Measurements from ENCODE around the gene ATAD1. TPM values are rescaled to one million over a fixed set of nuclear protein-coding genes. Genes with fewer than 3 reads are reported as not detected.
"Not testable (repeated sequence)": the region's sequence is repeated elsewhere in the genome, so short reads cannot be mapped to it uniquely, and the experiment has no call there.

The ATAD1 gene
- total RNA-seq, 1 donor from 2014 or later, result 49.9 TPM

DNA sequence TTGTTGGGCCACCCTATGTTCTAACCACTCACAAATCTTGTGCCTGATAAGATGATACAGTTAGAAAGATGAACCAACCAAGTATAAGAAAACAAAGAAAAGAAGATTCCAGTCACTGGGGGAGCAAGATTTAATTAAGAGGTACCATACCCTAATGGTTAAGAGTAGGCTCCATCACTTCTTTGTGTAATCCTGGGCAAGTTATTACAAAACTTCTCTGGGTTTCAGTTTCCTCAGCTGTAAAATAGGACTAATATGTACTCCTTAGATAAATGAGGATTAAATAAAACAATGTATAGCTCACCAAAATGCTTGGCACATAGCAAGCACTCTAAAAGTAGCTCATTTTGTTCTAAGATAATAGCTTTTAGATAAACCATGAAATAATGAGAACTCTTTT is 58.5 kb downstream of the ATAD1 start:
- no peak for DNase-seq (ENCODE audit: low spot score)

DNA sequence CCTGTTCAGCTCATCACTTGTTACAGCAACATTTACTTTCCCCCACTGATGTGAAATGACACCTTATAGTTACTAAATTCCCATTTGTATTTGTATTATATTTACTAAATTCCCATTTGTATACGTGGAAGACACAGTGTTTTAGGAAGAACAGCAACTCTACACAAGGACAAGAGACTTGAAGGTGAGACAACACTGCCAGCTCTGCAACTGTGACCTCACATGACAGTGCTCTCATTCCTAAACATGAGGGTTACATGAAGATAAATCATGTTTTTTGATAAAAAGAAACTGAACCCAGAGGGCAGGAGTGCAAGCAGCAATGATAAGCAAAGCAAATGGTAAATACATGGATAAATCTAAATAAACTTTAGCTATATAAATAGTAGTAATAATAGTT is 60.3 kb downstream of the ATAD1 start:
- no peak for DNase-seq (ENCODE audit: low spot score)

DNA sequence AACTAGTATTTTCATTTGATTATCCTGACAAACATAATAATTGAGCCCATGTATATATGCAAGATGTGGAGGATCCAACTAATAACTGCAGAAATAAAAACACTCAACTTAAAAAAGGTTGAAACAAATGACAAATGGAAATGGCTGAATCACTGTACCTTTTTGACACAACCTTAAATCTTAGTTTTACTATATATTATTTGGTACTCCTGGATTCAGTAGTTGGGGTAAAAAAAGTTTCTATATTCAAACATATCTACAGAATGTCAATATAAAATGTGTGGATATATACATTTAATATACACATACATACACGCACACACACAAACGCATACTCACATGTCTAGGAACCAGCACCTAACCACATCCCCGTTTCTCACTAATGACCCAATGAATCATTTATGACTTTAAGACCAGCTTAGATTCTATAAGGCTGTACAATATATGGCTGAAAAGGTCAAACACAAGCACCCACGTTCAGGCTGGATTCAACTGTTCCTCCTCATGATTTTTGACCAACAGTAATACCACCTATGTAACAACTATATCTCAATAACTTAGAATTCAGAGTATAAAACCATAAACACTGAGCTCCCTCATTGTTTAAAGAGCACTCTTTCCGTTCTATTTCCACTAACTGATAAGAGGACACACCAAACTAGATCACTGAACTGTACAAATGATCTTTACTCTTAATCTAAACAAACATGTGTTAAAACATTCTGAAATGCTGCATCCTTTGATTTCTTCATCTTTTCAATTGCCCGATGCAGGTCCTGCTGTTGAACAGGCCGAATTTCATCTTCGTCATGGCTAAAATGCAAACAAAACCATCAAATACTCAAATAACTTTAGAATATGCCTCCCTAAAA is 63.8 kb downstream of the ATAD1 start:
- no peak for DNase-seq (ENCODE audit: low spot score)

- DNase-seq (ENCODE audit: low spot score), result no peak
These were observed 65.5 kb downstream of the ATAD1 start for GRCh38 chr10:87752566-87752965.

DNA sequence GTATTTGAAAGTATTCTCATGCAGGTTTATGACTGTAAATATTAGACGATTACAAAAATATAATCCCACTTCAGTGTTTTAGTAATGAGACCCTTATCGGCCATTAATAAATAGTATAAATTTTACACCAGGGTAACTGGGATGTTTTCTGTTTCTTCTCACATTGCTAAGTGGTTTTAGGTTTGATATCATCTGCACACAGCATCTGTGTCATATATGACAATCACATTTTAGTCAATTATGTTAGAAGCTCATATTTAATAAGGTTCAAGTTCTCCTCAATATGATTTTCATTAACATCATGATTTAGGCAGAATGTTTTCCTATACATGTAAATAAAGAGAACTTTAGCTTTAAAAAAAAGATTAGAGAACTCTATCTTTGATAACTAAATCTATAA is 66.8 kb downstream of the ATAD1 start:
- DNase-seq (ENCODE audit: low spot score), result no peak

DNA sequence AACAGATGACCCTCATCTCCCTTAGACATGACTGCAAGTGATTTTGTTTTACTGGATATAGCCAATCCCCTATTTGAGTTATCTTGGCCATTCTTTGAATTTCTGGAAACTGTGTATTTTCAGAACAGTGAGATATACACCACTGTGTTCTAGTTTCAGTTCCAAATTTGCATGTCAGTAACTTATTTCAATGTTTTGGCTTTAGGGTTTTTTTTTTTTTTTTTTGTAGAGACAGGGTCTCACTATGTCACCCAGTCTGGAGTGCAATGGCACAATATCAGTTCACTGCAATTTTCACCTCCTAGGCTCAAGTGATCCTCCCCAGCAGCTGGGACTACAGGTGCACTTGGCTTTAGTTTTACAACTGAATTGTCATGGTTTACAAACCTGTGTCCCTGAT is 67.2 kb downstream of the ATAD1 start:
- no peak for DNase-seq (ENCODE audit: low spot score)

GRCh38 chr10:87750001-87750671 is 67.9 kb downstream of the ATAD1 start:
- DNase-seq (ENCODE audit: low spot score), result no peak

- not testable (repeated sequence) for DNase-seq (ENCODE audit: low spot score)
These were observed 69.8 kb downstream of the ATAD1 start for GRCh38 chr10:87748244-87748643.

GRCh38 chr10:87746911-87747310 is 71.1 kb downstream of the ATAD1 start:
- no peak for DNase-seq (ENCODE audit: low spot score)

GRCh38 chr10:87744606-87745005 is 73.4 kb downstream of the ATAD1 start:
- no peak for DNase-seq (ENCODE audit: low spot score)

DNA sequence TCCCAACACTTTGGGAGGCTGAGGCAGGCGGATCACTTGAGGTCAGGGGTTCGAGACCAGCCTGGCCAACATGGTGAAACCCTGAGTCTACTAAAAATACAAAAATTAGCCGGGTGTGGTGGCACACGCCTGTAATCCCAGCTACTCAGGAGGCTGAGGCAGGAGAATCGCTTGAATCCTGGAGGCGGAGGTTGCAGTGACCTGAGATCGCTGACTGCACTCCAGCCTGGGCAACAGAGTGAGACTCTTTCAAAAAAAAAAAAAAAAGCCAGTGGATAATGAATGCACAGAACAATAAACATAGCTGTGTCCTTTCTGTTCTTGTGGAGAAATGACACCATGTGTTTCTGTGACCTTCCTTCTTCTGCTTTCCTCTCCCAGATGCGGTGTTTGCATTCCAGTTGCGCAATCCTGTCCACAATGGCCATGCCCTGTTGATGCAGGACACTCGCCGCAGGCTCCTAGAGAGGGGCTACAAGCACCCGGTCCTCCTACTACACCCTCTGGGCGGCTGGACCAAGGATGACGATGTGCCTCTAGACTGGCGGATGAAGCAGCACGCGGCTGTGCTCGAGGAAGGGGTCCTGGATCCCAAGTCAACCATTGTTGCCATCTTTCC is 74.9 kb downstream of the ATAD1 start:
- not testable (repeated sequence) for DNase-seq (ENCODE audit: low spot score)

DNA sequence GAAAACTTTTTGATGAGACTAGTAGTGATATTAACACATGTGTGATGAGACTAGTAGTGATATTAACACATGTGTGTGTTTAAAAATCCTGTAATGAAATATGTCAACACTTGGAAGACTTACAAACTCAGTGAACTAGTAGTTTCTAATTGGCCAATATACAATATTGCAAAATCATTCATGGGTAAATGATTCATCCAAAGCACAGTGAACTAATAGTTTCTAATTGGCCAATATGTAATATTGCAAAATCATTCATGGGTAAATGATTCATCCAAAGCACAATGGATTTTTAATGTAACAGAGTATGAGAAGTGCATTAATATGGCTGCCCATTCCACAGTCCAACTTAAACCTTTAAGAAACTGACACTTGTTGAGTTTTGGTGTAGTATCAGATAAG is 77.8 kb downstream of the ATAD1 start:
- DNase-seq (ENCODE audit: low spot score), result no peak

DNA sequence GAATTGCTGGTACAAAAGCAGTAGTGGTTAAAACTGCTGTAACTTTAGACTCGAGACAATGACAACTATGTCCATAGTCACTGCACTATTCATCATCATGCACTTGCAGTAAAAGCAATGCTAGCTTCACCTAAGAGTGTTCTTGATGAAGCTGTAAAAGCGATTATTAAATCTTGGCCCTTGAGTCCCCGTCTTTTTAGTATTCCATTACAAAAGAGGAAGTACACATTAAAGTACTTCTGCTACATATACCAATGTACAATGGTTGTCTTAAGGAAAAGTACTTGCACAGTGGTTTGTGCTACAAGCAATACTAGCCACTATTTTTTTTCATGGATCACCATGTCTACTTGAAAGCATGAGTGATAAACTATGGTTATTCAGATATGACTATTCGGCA is 78.3 kb downstream of the ATAD1 start:
- no peak for DNase-seq (ENCODE audit: low spot score)

DNA sequence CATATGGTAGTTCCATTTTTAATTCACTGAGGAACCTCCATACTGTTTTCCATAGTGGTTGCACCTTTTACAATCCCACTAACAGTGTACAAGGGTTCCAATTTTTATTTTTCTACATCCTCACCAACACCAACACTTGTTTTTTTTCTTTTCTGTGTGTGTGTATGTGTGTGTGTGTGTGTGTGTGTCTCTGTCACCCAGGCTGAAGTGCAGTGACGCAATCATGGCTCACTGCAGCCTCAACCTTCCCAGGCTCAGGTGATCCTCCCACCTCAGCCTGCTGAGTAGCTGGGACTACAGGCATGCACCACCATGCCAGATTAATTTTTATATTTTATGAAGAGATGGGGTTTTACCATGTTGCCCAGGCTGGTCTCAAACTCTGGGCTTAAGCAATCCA is 79.8 kb downstream of the ATAD1 start:
- DNase-seq (ENCODE audit: low spot score), result not testable (repeated sequence)

- DNase-seq (ENCODE audit: low spot score), result no peak
These were observed 82.8 kb downstream of the ATAD1 start for GRCh38 chr10:87734987-87735827.

DNA sequence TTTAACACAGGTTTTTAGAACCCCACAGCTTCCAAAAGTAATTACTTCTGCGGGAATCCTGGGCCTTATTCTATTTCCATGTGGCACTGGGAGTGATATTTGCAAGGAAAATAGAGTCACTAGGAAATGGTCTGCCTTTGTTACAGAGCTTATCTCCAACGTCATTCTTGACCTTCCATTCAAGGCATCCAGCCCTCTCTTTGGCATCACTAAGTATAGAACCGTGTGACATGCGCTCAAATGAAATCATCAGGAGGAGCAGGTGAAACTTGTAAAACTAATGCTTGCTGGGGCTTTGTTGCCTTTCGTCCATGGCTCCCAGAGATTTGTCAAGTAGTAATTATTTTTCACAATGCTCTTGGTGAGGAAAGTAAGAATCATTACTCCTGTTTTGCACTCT is 84.9 kb downstream of the ATAD1 start:
- no peak for DNase-seq (ENCODE audit: low spot score)

GRCh38 chr10:87729940-87730339 is 88.1 kb downstream of the ATAD1 start:
- no peak for DNase-seq (ENCODE audit: low spot score)

DNA sequence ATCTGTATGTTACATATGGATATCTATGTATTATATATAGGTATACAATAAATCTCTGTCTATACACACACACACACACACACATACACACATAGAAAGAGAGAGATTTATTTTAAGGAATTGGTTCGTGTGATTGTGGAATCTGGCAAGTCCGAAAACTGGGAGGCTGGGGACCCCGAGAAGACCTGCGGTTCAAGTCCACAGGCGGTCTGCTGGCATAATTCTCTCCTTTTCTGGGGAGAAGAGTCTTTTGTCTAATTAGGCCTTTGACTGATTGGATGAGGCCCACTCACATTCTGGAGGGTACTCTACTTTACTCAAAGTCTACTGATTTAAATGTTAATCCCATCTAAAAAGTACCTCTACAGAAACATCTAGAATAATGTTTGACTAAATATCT is 93.2 kb downstream of the ATAD1 start:
- no peak for DNase-seq (ENCODE audit: low spot score)

DNA sequence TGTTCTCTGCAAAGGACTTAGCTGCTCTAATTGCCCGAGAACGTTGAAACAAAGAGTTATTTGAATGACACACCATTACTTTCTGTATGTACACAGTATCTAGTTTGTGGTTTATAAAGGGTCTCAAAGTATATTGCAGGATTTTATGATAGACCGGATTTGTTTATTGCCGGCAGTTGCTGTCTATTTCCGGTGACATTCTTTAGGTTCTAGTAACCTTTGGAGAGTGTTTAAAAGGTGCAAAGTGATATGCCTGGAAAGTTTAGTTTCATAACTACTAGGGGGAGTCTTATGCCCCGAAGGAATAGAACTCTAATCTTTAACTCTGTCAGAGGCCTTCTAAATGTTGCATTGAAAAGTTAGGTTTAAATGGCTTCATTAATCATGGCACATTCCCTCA is 94.5 kb downstream of the ATAD1 start:
- DNase-seq (ENCODE audit: low spot score), result no peak

- DNase-seq (ENCODE audit: low spot score), result no peak
These were observed 95.3 kb downstream of the ATAD1 start for GRCh38 chr10:87722716-87723115.

GRCh38 chr10:87721781-87722180 is 96.2 kb downstream of the ATAD1 start:
- no peak for DNase-seq (ENCODE audit: low spot score)

All from mesenteric fat pad (tissue), 1 donor.